Measurements from ENCODE around the gene POLR2A.

DNA sequence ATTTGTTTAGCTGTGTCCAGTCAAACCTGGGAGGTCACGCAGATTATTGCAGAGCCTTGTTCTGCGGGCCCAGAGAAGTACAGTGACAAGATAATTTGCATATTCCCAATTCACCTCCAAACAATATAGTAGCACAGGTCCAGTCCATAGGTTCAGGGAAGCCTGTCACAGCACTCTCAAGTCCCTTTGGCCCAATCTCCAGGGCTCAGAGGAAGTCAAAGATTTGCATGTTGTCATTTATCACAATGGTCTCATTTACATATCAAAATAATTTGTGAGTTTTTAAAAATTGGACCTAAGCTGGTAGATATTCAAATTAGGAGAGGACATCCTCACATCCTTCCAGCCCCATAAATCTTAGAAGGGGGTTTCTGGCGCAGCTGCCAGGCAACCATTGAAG lies 16.7 kb upstream of the POLR2A start:
- TF ChIP-seq EZH2 (IDR thresholded peaks at IDR 0.05) (no peak), POLR2AphosphoS5 (IDR thresholded peaks at IDR 0.05; ENCODE audit: borderline replicate concordance, low read depth, low read length) (no peak)

All from SK-N-MC (cell line).